ENCODE results near the gene RPLP2. TPM values are rescaled to one million over a fixed set of nuclear protein-coding genes. Genes with fewer than 3 reads are reported as not detected.

The RPLP2 gene
- total RNA-seq, 1 experiment from 2014 or later = 1,270 TPM

- Histone ChIP-seq H2AFZ (no peak overlapping the region), H3K4me3 (peak overlapping the region; percentile 85), H3K9me2 (ENCODE audit: insufficient read depth) (no peaks in the 10 kb centered on the region), H3K79me2 (ENCODE audit: low read depth) (peaks cover 41% of the 10 kb centered on the region), H3K27me3 (ENCODE audit: insufficient read depth, low read depth) (no peaks in the 10 kb centered on the region), H3K4me1 (replicated peaks; ENCODE audit: insufficient read depth) (peaks cover 9% of the 10 kb centered on the region; the same call in 1 of the 2 replicates), H4K20me1 (ENCODE audit: insufficient read depth) (peaks cover 12% of the 10 kb centered on the region), H3F3A (ENCODE audit: insufficient read depth, low read depth) (peaks cover 38% of the 10 kb centered on the region; the same call in 1 of the 2 replicates), H3K4me2 (peak overlapping the region; percentile 86), H3K36me3 (ENCODE audit: low read depth) (peaks cover 13% of the 10 kb centered on the region), H3K9me3 (ENCODE audit: insufficient read depth, low read depth) (no peaks in the 10 kb centered on the region), H3K27ac (peak overlapping the region; percentile 89)
- ChIA-PET POLR2A (ENCODE audit: unreplicated experiment) (interaction anchor here (0.7 kb wide), 1 partner anchor 84 kb away, joined by 3 read pairs; no protein-coding TSS in a partner anchor), CTCF (no interaction called here)
- BruUV-seq (replicated peaks) = no TSS peak
- TF ChIP-seq CTCF (conservative IDR thresholded peaks at IDR 0.05) = no peak
- TF ChIP-seq EZH2 (IDR thresholded peaks at IDR 0.05; ENCODE audit: low read depth) = no peak
- peak in 1 of 2 experiments; percentile 28 for DNase-seq
- intact Hi-C loops (cut with micrococcal nuclease; ENCODE audit: unreplicated experiment) = no loop called here
Measured at GRCh38 chr11:810040-810567, 337 bp downstream of the RPLP2 start.

- Histone ChIP-seq H3K4me3 (peak overlapping the region; percentile 85; the same call in 1 of the 2 replicates), H3K27ac (no peak overlapping the region; the same call in 1 of the 2 replicates), H3K36me3 (ENCODE audit: low read depth) (peaks cover 13% of the 10 kb centered on the region), H3K79me2 (ENCODE audit: low read depth) (peaks cover 41% of the 10 kb centered on the region), H3K4me2 (peak overlapping the region; percentile 86), H3K4me1 (replicated peaks; ENCODE audit: insufficient read depth) (peaks cover 9% of the 10 kb centered on the region; the same call in 1 of the 2 replicates), H4K20me1 (ENCODE audit: insufficient read depth) (peaks cover 12% of the 10 kb centered on the region), H3F3A (ENCODE audit: insufficient read depth, low read depth) (peaks cover 38% of the 10 kb centered on the region; the same call in 1 of the 2 replicates), H3K27me3 (ENCODE audit: insufficient read depth, low read depth) (no peaks in the 10 kb centered on the region), H3K9me2 (ENCODE audit: insufficient read depth) (no peaks in the 10 kb centered on the region), H2AFZ (no peak overlapping the region), H3K9me3 (ENCODE audit: insufficient read depth, low read depth) (no peaks in the 10 kb centered on the region)
- peak in 1 of 2 experiments; percentile 24 for DNase-seq
- POLR2A ChIA-PET (ENCODE audit: unreplicated experiment) = interaction anchor here (0.7 kb wide), 1 partner anchor 23 kb away, joined by 5 read pairs; no protein-coding TSS in a partner anchor
- TF ChIP-seq CTCF (conservative IDR thresholded peaks at IDR 0.05) = no peak
- no peak for TF ChIP-seq EZH2 (IDR thresholded peaks at IDR 0.05; ENCODE audit: low read depth)
- no TSS peak for BruUV-seq (replicated peaks)
- intact Hi-C loops (cut with micrococcal nuclease; ENCODE audit: unreplicated experiment) = no loop called here
- CTCF ChIA-PET = no interaction called here
Measured at GRCh38 chr11:811446-812245, 1.9 kb downstream of the RPLP2 start.

- Histone ChIP-seq H3K27ac (no peak overlapping the region), H3K4me3 (no peak overlapping the region)
- CTCF ChIA-PET = interaction anchor here (0.6 kb wide), 1 partner anchor 10 kb away, joined by 3 read pairs; no protein-coding TSS in a partner anchor
Measured at GRCh38 chr11:812390-812789, 2.6 kb downstream of the RPLP2 start.

More at GRCh38 chr11:812390-812789, 2.6 kb downstream of the RPLP2 start:
- no peaks in the 10 kb centered on the region for H3K27me3 ChIP-seq (ENCODE audit: insufficient read depth, low read depth)
- no peaks in the 10 kb centered on the region for H3K9me3 ChIP-seq (ENCODE audit: insufficient read depth, low read depth)
- H3K4me1 ChIP-seq (replicated peaks; ENCODE audit: insufficient read depth) = peaks cover 9% of the 10 kb centered on the region; the same call in 1 of the 2 replicates
- TF ChIP-seq CTCF (conservative IDR thresholded peaks at IDR 0.05) = no peak
- no peak overlapping the region for H3K4me2 ChIP-seq
- DNase-seq = no peak
- H2AFZ ChIP-seq = no peak overlapping the region
- BruUV-seq (replicated peaks) = no TSS peak
- intact Hi-C loops (cut with micrococcal nuclease; ENCODE audit: unreplicated experiment) = no loop called here
- peaks cover 12% of the 10 kb centered on the region for H4K20me1 ChIP-seq (ENCODE audit: insufficient read depth)
- POLR2A ChIA-PET (ENCODE audit: unreplicated experiment) = interaction anchor here (0.7 kb wide), 1 partner anchor 22 kb away, joined by 5 read pairs; no protein-coding TSS in a partner anchor
- no peaks in the 10 kb centered on the region for H3K9me2 ChIP-seq (ENCODE audit: insufficient read depth)
- peaks cover 42% of the 10 kb centered on the region; the same call in 1 of the 2 replicates for H3F3A ChIP-seq (ENCODE audit: insufficient read depth, low read depth)
- peaks cover 13% of the 10 kb centered on the region for H3K36me3 ChIP-seq (ENCODE audit: low read depth)
- peaks cover 41% of the 10 kb centered on the region for H3K79me2 ChIP-seq (ENCODE audit: low read depth)
